Activated CD4-positive, CD25-positive, alpha-beta regulatory T cell treated with anti-CD3 and anti-CD28 coated beads, Interleukin-2, amount 50 U/mL, for 72 hours (primary cell): ENCODE results near the gene COX20.

ENCODE experiments used
- DNase-seq: peaks from one replicate; pipeline ENCODE4 v3.0.0; 2021

Gene COX20

DNA sequence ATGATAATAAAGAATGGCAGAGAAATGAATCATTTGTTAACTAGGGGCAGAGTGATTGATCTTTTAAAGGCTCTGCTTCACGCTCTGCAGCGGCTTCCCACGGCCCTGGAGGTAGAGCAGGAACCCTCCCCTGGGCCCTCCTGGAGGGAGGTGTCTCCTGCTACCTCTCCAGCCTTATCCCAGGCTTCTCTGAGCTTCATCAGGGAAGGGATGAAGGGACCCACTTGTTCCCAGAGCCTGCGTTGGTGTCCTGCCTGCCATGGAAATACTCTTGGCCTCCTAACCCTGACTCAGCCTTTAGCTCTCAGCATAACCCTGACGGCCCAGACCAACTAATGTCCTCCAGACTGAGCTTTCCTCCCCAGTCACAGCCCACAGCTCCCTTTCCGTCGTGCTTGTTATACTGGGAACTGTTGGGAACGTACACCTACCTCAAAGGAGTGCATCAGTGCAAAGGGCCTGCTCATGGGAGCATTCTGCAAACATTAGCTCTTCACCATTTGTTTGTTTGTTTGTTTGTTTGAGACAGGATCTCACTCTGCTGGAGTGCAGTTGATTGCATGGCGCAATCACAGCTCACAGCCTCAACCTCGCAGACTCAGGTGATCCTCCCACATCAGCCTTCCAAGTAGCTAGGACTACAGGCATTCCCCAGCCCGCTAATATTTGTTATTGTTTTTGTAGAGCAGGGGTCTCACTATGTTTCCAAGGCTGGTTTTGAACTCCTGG is 46.3 kb downstream of the COX20 start:
- DNase-seq, result no peak

DNA sequence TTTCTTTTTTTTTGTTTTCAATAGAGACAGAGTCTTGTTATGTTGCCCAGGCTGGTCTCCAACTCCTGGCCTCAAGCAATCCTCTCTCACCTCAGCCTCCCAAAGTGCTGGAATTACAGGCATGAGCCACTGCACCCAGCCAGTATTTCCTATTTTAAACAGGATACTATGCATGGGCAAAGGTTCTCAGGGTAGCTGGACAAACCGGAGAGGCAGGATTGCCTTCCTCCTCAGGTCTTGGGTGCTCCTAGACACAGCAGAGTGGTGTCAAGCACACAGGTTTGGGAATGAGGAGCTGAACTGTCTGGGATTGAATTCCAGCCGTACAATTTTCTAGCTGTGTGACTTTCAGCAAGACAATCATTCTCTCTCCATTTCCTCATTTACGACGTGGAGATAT is 51.8 kb downstream of the COX20 start:
- no peak for DNase-seq

DNA sequence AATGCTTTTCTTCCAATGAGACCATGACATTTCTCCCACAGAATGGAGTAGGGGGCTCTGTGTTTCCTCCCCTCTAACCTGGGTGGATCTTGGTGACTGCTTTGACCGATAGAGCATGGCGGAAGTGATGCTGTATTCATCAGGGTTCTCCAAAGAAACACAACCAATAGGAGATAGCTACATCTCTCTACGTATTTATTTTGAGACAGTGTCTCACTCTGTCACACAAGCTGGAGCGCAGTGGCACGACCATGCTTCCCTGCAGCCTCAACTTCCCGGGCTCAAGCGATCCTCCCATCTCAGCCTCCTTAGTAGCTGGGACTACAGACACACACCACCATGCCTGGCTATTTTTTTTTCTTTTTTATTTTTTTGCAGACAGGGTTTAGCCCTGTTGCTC is 58.4 kb downstream of the COX20 start:
- DNase-seq, result no peak
